Measurements from ENCODE around the gene MPPED2.

The MPPED2 gene

DNA sequence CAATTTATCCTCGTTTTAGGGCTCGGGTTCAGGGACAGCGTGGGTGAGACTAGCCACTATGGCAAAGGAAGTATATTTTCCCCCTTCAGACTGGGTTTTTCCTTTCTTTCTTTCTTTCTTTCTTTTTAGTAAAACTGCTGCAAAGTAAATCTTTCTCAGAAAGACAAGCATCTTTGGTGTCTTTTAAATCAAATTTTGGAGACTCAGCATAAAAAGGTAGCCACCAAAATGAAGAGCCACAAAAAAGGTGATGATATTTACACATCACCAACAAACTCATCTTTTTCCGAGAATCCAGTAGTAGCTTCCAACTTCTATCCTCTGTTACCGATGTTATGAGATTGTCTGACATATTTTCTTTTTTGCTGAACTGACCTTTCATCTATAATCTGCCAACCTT is 88.6 kb downstream of the MPPED2 start:
- Histone ChIP-seq H3K27me3 (ENCODE audit: control insufficient read depth, insufficient read depth, low read length) (no peaks in the 10 kb centered on the region), H3K9ac (ENCODE audit: low read length) (no peak overlapping the region), H3K9me3 (ENCODE audit: control insufficient read depth, low read depth, low read length) (no peaks in the 10 kb centered on the region), H3K36me3 (ENCODE audit: control insufficient read depth, low read depth, low read length) (no peaks in the 10 kb centered on the region), H3K4me1 (ENCODE audit: control insufficient read depth, low read depth, low read length) (no peaks in the 10 kb centered on the region), H3K27ac (ENCODE audit: low read length) (no peak overlapping the region), H3K4me3 (ENCODE audit: low read length) (no peak overlapping the region)

DNA sequence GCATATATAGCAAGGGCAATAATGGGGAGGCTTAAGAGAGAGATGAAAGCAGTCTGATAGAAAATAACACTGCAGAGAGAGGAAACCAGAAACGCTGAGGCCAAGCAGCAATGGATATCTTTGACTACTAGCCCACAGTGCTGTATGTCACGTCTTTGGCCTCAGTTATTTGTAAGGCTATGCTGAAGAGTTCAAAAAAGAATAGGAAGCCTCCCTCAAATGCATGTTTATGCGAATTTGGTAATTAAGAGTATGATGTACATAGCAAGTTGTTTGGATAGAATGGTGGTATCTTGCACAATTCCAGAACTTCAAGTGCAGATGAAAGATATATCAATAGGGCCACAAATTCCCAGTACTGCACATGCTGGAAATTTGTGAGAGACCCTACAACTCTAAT is 89.2 kb downstream of the MPPED2 start:
- Histone ChIP-seq H3K27ac (ENCODE audit: low read length) (no peak overlapping the region), H3K9ac (ENCODE audit: low read length) (no peak overlapping the region), H3K27me3 (ENCODE audit: control insufficient read depth, insufficient read depth, low read length) (no peaks in the 10 kb centered on the region), H3K4me3 (ENCODE audit: low read length) (no peak overlapping the region), H3K4me1 (ENCODE audit: control insufficient read depth, low read depth, low read length) (no peaks in the 10 kb centered on the region), H3K9me3 (ENCODE audit: control insufficient read depth, low read depth, low read length) (no peaks in the 10 kb centered on the region), H3K36me3 (ENCODE audit: control insufficient read depth, low read depth, low read length) (no peaks in the 10 kb centered on the region)

DNA sequence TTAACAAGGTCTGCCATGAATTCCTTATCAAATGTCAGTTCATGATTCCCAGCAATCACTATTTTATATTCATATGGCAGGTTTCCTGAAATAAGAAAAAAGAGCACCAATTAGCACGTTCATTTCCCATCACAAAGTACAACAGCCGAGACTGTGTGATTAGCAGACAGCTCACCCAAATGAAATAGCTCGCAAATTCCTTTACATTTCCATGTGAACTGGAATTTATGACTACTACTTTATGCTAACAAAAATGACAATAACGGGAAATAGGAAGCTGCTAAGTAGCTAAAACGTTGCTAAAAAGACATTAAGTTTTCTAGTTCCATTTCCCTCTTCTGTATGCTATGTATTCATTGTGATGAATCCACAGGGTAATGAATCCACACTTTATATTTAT is 90.7 kb downstream of the MPPED2 start:
- Histone ChIP-seq H3K27me3 (ENCODE audit: control insufficient read depth, insufficient read depth, low read length) (no peaks in the 10 kb centered on the region), H3K9me3 (ENCODE audit: control insufficient read depth, low read depth, low read length) (no peaks in the 10 kb centered on the region), H3K36me3 (ENCODE audit: control insufficient read depth, low read depth, low read length) (no peaks in the 10 kb centered on the region), H3K4me3 (ENCODE audit: low read length) (no peak overlapping the region), H3K4me1 (ENCODE audit: control insufficient read depth, low read depth, low read length) (no peaks in the 10 kb centered on the region), H3K27ac (ENCODE audit: low read length) (no peak overlapping the region), H3K9ac (ENCODE audit: low read length) (no peak overlapping the region)

DNA sequence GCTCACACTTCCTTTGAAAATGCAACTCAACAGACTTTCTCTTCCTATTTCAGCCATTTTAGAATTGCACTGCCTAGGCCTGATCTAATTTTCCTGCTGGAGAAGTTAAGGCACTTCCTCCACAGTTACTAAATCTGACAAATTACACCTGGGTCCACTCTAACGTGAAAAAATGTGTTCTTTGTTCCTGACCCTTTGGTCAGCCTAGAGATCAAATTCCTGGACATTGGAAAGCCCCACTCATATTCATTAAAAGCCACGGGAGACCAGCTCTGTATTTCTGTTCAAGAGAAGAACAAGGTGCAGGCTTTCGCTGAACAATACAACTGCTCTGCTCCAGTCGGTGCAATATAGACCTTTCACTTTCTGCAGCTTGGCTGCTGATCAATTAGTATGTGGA is 96.6 kb downstream of the MPPED2 start:
- H3K36me3 ChIP-seq (ENCODE audit: control insufficient read depth, low read depth, low read length), result no peaks in the 10 kb centered on the region
- H3K4me1 ChIP-seq (ENCODE audit: control insufficient read depth, low read depth, low read length), result peaks cover 15% of the 10 kb centered on the region
- H3K9me3 ChIP-seq (ENCODE audit: control insufficient read depth, low read depth, low read length), result no peaks in the 10 kb centered on the region
- no peaks in the 10 kb centered on the region for H3K27me3 ChIP-seq (ENCODE audit: control insufficient read depth, insufficient read depth, low read length)
- H3K4me3 ChIP-seq (ENCODE audit: low read length), result no peak overlapping the region
- H3K27ac ChIP-seq (ENCODE audit: low read length), result no peak overlapping the region
- H3K9ac ChIP-seq (ENCODE audit: low read length), result no peak overlapping the region

DNA sequence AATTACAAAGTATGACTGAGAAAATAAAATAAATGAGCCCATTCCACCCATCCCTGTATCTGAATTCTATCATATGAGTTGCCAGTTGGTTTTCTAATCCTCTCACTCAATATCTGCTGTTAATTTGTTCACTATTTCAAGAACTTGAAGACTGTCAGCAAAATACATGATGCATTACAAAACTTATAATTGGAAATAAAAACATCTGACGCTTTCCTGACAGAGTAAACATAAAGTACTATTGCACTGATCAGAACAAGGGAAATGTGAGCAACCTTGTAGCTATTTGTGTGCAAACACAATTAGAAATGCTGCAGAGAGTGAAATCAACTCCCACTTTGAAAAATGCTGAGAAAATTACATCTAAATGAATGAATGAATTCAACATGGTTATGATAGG is 97.1 kb downstream of the MPPED2 start:
- Histone ChIP-seq H3K9me3 (ENCODE audit: control insufficient read depth, low read depth, low read length) (no peaks in the 10 kb centered on the region), H3K4me1 (ENCODE audit: control insufficient read depth, low read depth, low read length) (peaks cover 15% of the 10 kb centered on the region), H3K9ac (ENCODE audit: low read length) (no peak overlapping the region), H3K27ac (ENCODE audit: low read length) (no peak overlapping the region), H3K36me3 (ENCODE audit: control insufficient read depth, low read depth, low read length) (no peaks in the 10 kb centered on the region), H3K4me3 (ENCODE audit: low read length) (no peak overlapping the region), H3K27me3 (ENCODE audit: control insufficient read depth, insufficient read depth, low read length) (no peaks in the 10 kb centered on the region)

DNA sequence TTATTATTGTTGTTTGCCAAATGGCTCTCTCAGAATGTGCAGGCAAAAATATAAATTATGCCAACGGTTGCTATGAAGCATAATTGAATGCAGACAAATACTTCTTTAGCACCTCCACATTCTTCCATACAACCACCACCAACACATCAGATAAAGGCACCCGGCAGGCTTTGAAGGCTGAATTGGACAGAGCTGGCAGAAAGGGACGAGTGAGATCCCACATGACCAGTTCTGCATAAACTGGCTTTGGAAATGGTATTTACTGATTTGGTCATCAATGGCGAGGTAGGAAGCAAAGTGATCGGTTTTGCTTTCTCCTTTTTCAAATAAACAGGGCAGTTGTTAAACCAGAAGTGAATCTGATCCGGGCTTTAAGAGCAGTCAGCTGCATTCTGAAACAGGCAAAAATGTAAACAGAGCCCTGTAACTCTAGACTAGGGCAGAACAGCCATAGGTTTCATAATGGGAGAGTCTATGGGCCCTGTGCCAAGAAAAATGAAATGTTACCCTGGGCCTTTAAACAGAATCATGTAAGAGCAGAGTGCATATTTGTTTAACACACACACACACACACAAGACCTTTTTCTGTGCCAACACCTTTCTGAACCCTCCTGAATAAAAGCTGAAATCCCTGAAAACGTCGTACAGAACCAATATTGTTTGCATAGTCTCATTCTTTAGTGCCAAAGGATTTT is 97.7 kb downstream of the MPPED2 start:
- Histone ChIP-seq H3K9ac (ENCODE audit: low read length) (no peak overlapping the region), H3K4me1 (ENCODE audit: control insufficient read depth, low read depth, low read length) (peaks cover 15% of the 10 kb centered on the region), H3K4me3 (ENCODE audit: low read length) (no peak overlapping the region), H3K27ac (ENCODE audit: low read length) (no peak overlapping the region), H3K27me3 (ENCODE audit: control insufficient read depth, insufficient read depth, low read length) (no peaks in the 10 kb centered on the region), H3K36me3 (ENCODE audit: control insufficient read depth, low read depth, low read length) (no peaks in the 10 kb centered on the region), H3K9me3 (ENCODE audit: control insufficient read depth, low read depth, low read length) (no peaks in the 10 kb centered on the region)

DNA sequence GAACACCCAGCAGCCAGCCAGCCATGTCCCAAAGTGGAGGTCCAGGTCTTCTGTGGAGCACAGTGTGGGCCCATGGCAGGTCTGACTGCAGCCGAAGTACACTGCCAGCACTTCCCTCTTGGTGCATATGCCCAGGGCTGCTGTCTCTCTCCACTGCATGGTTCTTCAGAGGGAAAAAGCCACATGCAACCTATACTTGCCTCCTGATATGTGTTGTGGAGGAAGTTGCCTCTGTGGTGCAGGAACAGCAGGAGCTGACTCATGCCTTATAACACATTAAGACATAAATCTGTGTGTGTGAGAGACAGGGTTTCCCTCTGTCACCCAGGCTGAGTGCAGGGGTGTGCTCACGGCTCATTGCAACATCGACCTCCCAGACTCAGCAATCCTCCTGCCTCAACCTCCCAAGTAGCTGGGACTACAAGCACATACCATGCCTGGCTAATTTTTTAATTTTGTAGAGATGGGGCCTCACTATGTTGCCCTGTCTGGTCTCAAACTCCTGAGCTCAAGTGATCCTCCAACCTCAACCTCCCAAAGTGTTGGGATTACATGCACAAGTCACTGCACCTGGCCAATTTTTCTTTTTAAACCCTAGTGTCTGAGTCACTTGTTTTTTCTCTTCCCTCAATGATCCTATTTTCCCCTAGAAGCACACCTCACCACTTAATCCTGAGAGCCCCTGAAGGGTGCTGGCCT is 98.8 kb downstream of the MPPED2 start:
- H3K4me3 ChIP-seq (ENCODE audit: low read length), result no peak overlapping the region
- H3K27me3 ChIP-seq (ENCODE audit: control insufficient read depth, insufficient read depth, low read length), result no peaks in the 10 kb centered on the region
- H3K9me3 ChIP-seq (ENCODE audit: control insufficient read depth, low read depth, low read length), result no peaks in the 10 kb centered on the region
- H3K4me1 ChIP-seq (ENCODE audit: control insufficient read depth, low read depth, low read length), result peaks cover 15% of the 10 kb centered on the region
- no peak overlapping the region for H3K9ac ChIP-seq (ENCODE audit: low read length)
- H3K27ac ChIP-seq (ENCODE audit: low read length), result no peak overlapping the region
- no peaks in the 10 kb centered on the region for H3K36me3 ChIP-seq (ENCODE audit: control insufficient read depth, low read depth, low read length)

DNA sequence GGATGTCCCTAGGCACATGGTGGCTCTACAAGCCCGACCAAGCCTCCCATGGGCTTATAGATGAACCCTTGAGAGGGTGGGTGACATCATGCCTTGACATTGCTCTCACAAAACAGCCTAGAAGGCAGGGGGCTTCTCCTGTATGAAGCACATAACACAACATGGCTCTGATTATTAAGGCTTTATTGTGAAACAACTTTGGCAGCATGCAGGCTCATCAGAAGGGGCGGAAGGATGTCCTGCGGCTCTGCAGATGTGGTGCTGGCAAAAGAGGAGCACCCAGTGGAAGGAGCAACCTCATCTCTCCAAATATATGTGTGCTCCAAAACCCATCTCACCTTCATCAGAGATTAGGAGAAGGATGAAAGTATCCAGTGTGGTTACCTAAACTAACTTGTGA is 100.4 kb downstream of the MPPED2 start:
- Histone ChIP-seq H3K9me3 (ENCODE audit: control insufficient read depth, low read depth, low read length) (no peaks in the 10 kb centered on the region), H3K4me3 (ENCODE audit: low read length) (no peak overlapping the region), H3K27ac (ENCODE audit: low read length) (no peak overlapping the region), H3K36me3 (ENCODE audit: control insufficient read depth, low read depth, low read length) (no peaks in the 10 kb centered on the region), H3K27me3 (ENCODE audit: control insufficient read depth, insufficient read depth, low read length) (no peaks in the 10 kb centered on the region), H3K4me1 (ENCODE audit: control insufficient read depth, low read depth, low read length) (peaks cover 26% of the 10 kb centered on the region), H3K9ac (ENCODE audit: low read length) (no peak overlapping the region)

DNA sequence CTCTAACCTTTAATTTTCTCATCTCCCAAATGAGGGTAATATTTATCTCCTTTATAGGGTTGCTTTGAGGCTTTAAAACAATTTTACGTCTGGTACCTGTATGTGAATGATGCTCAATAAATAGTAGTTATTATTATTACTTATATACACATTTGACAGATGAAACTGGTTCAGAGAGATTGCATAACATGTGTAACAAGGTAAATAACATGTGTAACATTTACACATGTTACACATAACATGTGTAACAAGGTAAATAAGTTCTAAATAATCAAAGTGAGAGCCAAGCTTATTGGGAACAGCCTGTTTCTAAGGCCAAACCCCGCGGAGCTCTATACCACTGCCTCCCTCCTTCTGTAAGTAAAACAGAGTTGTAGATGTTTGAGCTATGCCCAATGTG is 100.9 kb downstream of the MPPED2 start:
- H3K4me3 ChIP-seq (ENCODE audit: low read length), result no peak overlapping the region
- no peak overlapping the region for H3K9ac ChIP-seq (ENCODE audit: low read length)
- no peaks in the 10 kb centered on the region for H3K36me3 ChIP-seq (ENCODE audit: control insufficient read depth, low read depth, low read length)
- no peaks in the 10 kb centered on the region for H3K9me3 ChIP-seq (ENCODE audit: control insufficient read depth, low read depth, low read length)
- no peaks in the 10 kb centered on the region for H3K27me3 ChIP-seq (ENCODE audit: control insufficient read depth, insufficient read depth, low read length)
- H3K4me1 ChIP-seq (ENCODE audit: control insufficient read depth, low read depth, low read length), result peaks cover 31% of the 10 kb centered on the region
- no peak overlapping the region for H3K27ac ChIP-seq (ENCODE audit: low read length)

DNA sequence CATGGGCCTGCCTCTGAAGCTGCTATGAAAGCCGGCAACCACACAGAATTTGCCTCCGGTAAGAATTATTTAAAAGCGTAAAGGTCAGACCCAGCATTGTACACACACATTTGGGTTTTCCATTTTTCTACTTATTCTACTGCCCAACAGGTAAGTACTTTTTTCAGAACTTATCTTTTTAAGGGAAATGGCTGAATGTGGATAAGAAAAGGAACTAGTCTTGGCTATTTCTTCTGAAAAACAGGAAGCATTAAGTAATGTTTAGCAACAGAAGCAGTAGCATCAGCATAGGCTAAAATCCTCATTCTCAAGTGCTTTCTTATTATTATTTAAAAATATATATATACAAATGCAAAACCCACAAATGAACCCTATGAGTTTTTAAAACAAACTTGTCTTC is 103.1 kb downstream of the MPPED2 start:
- H3K4me3 ChIP-seq (ENCODE audit: low read length), result no peak overlapping the region
- no peak overlapping the region for H3K9ac ChIP-seq (ENCODE audit: low read length)
- peaks cover 36% of the 10 kb centered on the region for H3K4me1 ChIP-seq (ENCODE audit: control insufficient read depth, low read depth, low read length)
- H3K27me3 ChIP-seq (ENCODE audit: control insufficient read depth, insufficient read depth, low read length), result no peaks in the 10 kb centered on the region
- H3K36me3 ChIP-seq (ENCODE audit: control insufficient read depth, low read depth, low read length), result no peaks in the 10 kb centered on the region
- H3K9me3 ChIP-seq (ENCODE audit: control insufficient read depth, low read depth, low read length), result no peaks in the 10 kb centered on the region
- H3K27ac ChIP-seq (ENCODE audit: low read length), result no peak overlapping the region

DNA sequence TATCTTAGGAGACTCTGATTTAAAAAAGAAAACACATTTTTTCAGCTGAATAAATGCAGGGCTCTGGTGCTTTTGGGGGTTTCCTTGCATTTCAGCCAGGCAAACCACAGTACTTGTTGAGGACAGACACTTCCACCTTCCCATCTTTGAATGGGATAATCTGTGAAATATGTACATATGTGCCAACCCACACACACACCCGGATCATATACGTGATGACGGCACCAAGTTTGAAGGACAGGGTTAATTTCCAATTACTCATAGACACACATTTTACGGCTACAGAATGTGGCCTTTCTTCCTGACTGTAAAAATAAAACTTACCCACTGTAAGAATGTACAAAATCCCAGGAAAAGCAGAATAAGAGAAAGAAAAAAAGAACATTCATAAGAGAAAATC is 104.4 kb downstream of the MPPED2 start:
- Histone ChIP-seq H3K4me1 (ENCODE audit: control insufficient read depth, low read depth, low read length) (peaks cover 36% of the 10 kb centered on the region), H3K27ac (ENCODE audit: low read length) (no peak overlapping the region), H3K27me3 (ENCODE audit: control insufficient read depth, insufficient read depth, low read length) (no peaks in the 10 kb centered on the region), H3K4me3 (ENCODE audit: low read length) (no peak overlapping the region), H3K9ac (ENCODE audit: low read length) (no peak overlapping the region), H3K36me3 (ENCODE audit: control insufficient read depth, low read depth, low read length) (no peaks in the 10 kb centered on the region), H3K9me3 (ENCODE audit: control insufficient read depth, low read depth, low read length) (no peaks in the 10 kb centered on the region)

DNA sequence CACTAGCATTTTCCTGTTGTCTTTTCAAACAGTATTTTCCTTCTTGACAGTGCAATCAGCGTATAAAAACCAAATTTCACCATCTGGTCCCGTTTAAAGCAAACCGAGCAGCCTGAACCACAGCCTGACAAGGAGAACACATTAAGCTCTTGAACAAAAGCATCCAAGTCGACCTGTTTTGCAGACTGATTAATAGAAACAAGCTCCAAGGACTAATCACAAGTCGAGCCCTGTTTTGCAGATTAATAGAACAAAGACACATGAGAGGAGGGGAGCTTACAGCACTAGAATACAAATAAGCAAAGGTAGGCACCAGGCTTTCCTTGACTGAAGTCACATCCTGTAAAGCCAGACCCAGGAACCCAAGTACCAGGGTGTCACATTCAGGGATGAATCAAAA is 104.8 kb downstream of the MPPED2 start:
- no peaks in the 10 kb centered on the region for H3K36me3 ChIP-seq (ENCODE audit: control insufficient read depth, low read depth, low read length)
- no peak overlapping the region for H3K4me3 ChIP-seq (ENCODE audit: low read length)
- H3K27me3 ChIP-seq (ENCODE audit: control insufficient read depth, insufficient read depth, low read length), result no peaks in the 10 kb centered on the region
- H3K9me3 ChIP-seq (ENCODE audit: control insufficient read depth, low read depth, low read length), result no peaks in the 10 kb centered on the region
- no peak overlapping the region for H3K27ac ChIP-seq (ENCODE audit: low read length)
- peaks cover 36% of the 10 kb centered on the region for H3K4me1 ChIP-seq (ENCODE audit: control insufficient read depth, low read depth, low read length)
- no peak overlapping the region for H3K9ac ChIP-seq (ENCODE audit: low read length)

Data from iPS-18a (cell line).